Measurements from ENCODE around the gene TKT.

Gene TKT

DNA sequence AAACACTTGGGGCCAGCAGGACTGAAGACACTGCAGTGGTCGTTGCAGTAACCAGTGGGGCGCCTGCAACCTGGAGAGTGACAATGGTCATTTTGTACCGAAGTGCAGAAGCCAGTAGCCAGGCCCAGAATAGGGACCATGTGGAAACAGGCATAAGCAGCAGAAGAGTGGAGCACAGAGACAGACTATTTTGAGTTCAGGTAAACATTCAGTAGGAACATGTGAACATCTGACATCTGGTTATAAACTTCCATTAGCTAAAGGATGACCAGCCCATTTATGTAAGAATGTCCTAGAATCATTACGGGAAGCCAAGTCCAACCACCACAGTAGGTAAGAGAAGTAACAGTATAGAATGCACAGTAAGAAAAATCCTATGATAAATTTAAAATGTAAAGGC, 32.4 kb upstream of the TKT start:
- TF ChIP-seq CTCF (IDR thresholded peaks at IDR 0.05; ENCODE audit: low read depth, low read length) (no peak), EZH2phosphoT487 (IDR thresholded peaks at IDR 0.05; ENCODE audit: low read depth) (no peak)
- Histone ChIP-seq H3K9me3 (ENCODE audit: insufficient read depth, low read length) (no peaks in the 10 kb centered on the region), H3K4me1 (ENCODE audit: low read length) (no peaks in the 10 kb centered on the region), H4K20me1 (ENCODE audit: insufficient read depth, low read length) (no peaks in the 10 kb centered on the region), H3K27ac (ENCODE audit: low read length) (no peak overlapping the region), H3K4me3 (ENCODE audit: low read length) (no peak overlapping the region), H3K79me2 (ENCODE audit: low read length) (no peaks in the 10 kb centered on the region), H2AFZ (ENCODE audit: low read depth, low read length) (no peak overlapping the region), H3K36me3 (replicated peaks; ENCODE audit: low read depth, low read length) (peaks cover 39% of the 10 kb centered on the region), H3K27me3 (ENCODE audit: low read depth, low read length) (no peaks in the 10 kb centered on the region), H3K4me2 (ENCODE audit: low read length) (no peak overlapping the region), H3K9ac (ENCODE audit: low read length) (no peak overlapping the region)

DNA sequence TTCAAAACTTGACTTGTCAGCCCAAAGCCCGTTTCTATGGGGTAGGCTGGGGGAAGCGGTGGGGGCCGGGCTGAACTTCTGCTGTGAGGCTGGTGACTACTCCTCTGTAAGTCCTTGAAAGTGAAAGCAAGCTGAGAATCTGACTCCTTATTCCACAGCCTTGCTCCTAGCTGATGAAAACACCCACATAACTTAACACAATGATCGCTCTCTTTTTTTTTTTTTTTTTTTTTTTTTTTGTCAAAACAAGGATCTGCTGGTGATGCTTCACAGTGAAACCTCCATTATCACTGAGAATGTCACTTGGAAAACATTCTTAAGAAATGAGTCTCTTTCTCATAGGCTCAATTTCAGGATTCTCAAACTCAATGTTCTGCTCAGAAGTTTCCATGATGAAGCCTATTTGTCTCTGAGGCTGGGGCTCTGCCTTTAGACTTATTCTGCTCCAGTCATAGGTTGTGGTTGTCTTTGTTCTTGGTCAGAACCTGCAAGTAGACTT, 31.4 kb upstream of the TKT start:
- peaks cover 46% of the 10 kb centered on the region for H3K36me3 ChIP-seq (replicated peaks; ENCODE audit: low read depth, low read length)

GRCh38 chr3:53286727-53287126, 30.9 kb upstream of the TKT start:
- H3K27ac ChIP-seq (ENCODE audit: low read length), result no peak overlapping the region
- H3K27me3 ChIP-seq (ENCODE audit: low read depth, low read length), result no peaks in the 10 kb centered on the region
- no peak overlapping the region for H3K9ac ChIP-seq (ENCODE audit: low read length)
- no peak overlapping the region for H3K4me2 ChIP-seq (ENCODE audit: low read length)
- no peaks in the 10 kb centered on the region for H4K20me1 ChIP-seq (ENCODE audit: insufficient read depth, low read length)
- H2AFZ ChIP-seq (ENCODE audit: low read depth, low read length), result no peak overlapping the region
- no peaks in the 10 kb centered on the region for H3K4me1 ChIP-seq (ENCODE audit: low read length)
- H3K79me2 ChIP-seq (ENCODE audit: low read length), result no peaks in the 10 kb centered on the region
- H3K4me3 ChIP-seq (ENCODE audit: low read length), result no peak overlapping the region
- H3K9me3 ChIP-seq (ENCODE audit: insufficient read depth, low read length), result no peaks in the 10 kb centered on the region
- no peak for TF ChIP-seq EZH2phosphoT487 (IDR thresholded peaks at IDR 0.05; ENCODE audit: low read depth)
- TF ChIP-seq CTCF (IDR thresholded peaks at IDR 0.05; ENCODE audit: low read depth, low read length), result no peak
- peaks cover 46% of the 10 kb centered on the region for H3K36me3 ChIP-seq (replicated peaks; ENCODE audit: low read depth, low read length)

More for the DNA sequence above, 31.4 kb upstream of the TKT start:
- Histone ChIP-seq H3K27me3 (ENCODE audit: low read depth, low read length) (no peaks in the 10 kb centered on the region), H3K27ac (ENCODE audit: low read length) (no peak overlapping the region), H3K4me3 (ENCODE audit: low read length) (no peak overlapping the region), H3K4me1 (ENCODE audit: low read length) (no peaks in the 10 kb centered on the region), H3K79me2 (ENCODE audit: low read length) (no peaks in the 10 kb centered on the region), H4K20me1 (ENCODE audit: insufficient read depth, low read length) (no peaks in the 10 kb centered on the region), H3K4me2 (ENCODE audit: low read length) (no peak overlapping the region), H3K9ac (ENCODE audit: low read length) (no peak overlapping the region), H3K9me3 (ENCODE audit: insufficient read depth, low read length) (no peaks in the 10 kb centered on the region), H2AFZ (ENCODE audit: low read depth, low read length) (no peak overlapping the region)
- no peak for TF ChIP-seq EZH2phosphoT487 (IDR thresholded peaks at IDR 0.05; ENCODE audit: low read depth)
- no peak for TF ChIP-seq CTCF (IDR thresholded peaks at IDR 0.05; ENCODE audit: low read depth, low read length)

DNA sequence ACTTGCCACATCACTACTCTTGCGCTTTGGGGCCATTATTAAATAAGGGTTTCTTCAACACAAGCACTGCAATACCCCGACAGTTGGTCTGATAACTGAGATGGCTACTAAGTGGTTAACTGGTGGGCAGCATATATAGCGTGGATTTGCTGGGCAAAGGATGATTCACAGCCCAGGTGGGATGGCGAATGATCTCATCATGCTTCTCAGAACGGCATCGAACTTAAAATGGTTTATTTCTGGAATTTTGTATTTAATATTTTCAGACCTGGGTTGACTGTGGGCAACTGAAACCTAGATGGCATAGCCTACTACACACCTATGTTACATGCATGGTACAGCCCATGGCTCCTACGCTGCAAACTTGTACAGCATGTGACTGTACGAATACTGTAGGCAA, 26.8 kb upstream of the TKT start:
- Histone ChIP-seq H3K79me2 (ENCODE audit: low read length) (no peaks in the 10 kb centered on the region), H2AFZ (ENCODE audit: low read depth, low read length) (no peak overlapping the region), H3K4me1 (ENCODE audit: low read length) (no peaks in the 10 kb centered on the region), H4K20me1 (ENCODE audit: insufficient read depth, low read length) (no peaks in the 10 kb centered on the region), H3K27ac (ENCODE audit: low read length) (no peak overlapping the region), H3K36me3 (replicated peaks; ENCODE audit: low read depth, low read length) (peaks cover 42% of the 10 kb centered on the region), H3K27me3 (ENCODE audit: low read depth, low read length) (no peaks in the 10 kb centered on the region), H3K4me2 (ENCODE audit: low read length) (no peak overlapping the region), H3K9ac (ENCODE audit: low read length) (no peak overlapping the region), H3K9me3 (ENCODE audit: insufficient read depth, low read length) (no peaks in the 10 kb centered on the region), H3K4me3 (ENCODE audit: low read length) (no peak overlapping the region)
- TF ChIP-seq EZH2phosphoT487 (IDR thresholded peaks at IDR 0.05; ENCODE audit: low read depth) (no peak), CTCF (IDR thresholded peaks at IDR 0.05; ENCODE audit: low read depth, low read length) (no peak)

Data from OCI-LY3 (cell line).